ENCODE measurements around the gene RPTOR. TPM values are rescaled to one million over a fixed set of nuclear protein-coding genes. Genes with fewer than 3 reads are reported as not detected.

RPTOR gene
- total RNA-seq, 1 experiment from 2014 or later = 25.1 TPM

- whole genome bisulfite sequencing (ENCODE audit: extremely low coverage, insufficient read length, low lambda C conversion rate) = no CpG with 5 or more reads among the region's 22 CpGs
- peaks cover 2 to 4% of the 10 kb centered on the region in 2 experiments; a peak in 2 of 4 replicates for H3K4me1 Mint-ChIP-seq
- H3K79me2 ChIP-seq (ENCODE audit: insufficient read depth, low read length) = no peaks in the 10 kb centered on the region
Observed at GRCh38 chr17:80884811-80885210, 340.2 kb downstream of the RPTOR start.

More at GRCh38 chr17:80884811-80885210, 340.2 kb downstream of the RPTOR start:
- no peak for DNase-seq
- Histone ChIP-seq H2BK15ac (ENCODE audit: low read depth, low read length) (no peak overlapping the region), H3K4ac (ENCODE audit: low read depth, low read length) (no peak overlapping the region), H2BK5ac (ENCODE audit: insufficient read length, low read length) (no peak overlapping the region), H3K79me1 (ENCODE audit: insufficient read depth, low read depth, low read length, poor library complexity, severe bottlenecking) (no peaks in the 10 kb centered on the region), H3K27me3 (ENCODE audit: insufficient read depth, low read length) (no peaks in the 10 kb centered on the region), H4K91ac (ENCODE audit: insufficient read length, low read depth, low read length) (no peak overlapping the region), H2BK20ac (ENCODE audit: low read depth, low read length, poor library complexity, severe bottlenecking) (no peak overlapping the region), H3K27ac (ENCODE audit: insufficient read length, low read depth, low read length) (no peak overlapping the region), H3K23ac (ENCODE audit: insufficient read length, low read depth, low read length) (no peak overlapping the region), H2BK12ac (ENCODE audit: insufficient read length, low read depth, low read length) (no peak overlapping the region), H4K5ac (ENCODE audit: insufficient read length, low read depth, low read length) (no peak overlapping the region), H3K9me3 (ENCODE audit: control insufficient read depth, low read depth, low read length) (no peaks in the 10 kb centered on the region), H3K4me2 (ENCODE audit: insufficient read depth, insufficient read length, low read length) (no peak overlapping the region), H3K4me1 (ENCODE audit: insufficient read depth, low read length) (no peaks in the 10 kb centered on the region), H3K23me2 (ENCODE audit: insufficient read length, low read depth, low read length, poor library complexity, severe bottlenecking) (no peaks in the 10 kb centered on the region), H3K56ac (ENCODE audit: insufficient read length, low read depth, low read length) (no peak overlapping the region), H3K9ac (ENCODE audit: extremely low read depth, insufficient read length, low read length) (no peak overlapping the region), H4K8ac (replicated peaks; ENCODE audit: insufficient read length, low read depth, low read length) (no peak overlapping the region), H2AK5ac (ENCODE audit: insufficient read length, low read length) (no peak overlapping the region), H2AFZ (ENCODE audit: low read length) (no peak overlapping the region), H2BK120ac (ENCODE audit: low read depth, low read length, poor library complexity, severe bottlenecking) (no peak overlapping the region), H3K18ac (ENCODE audit: insufficient read length, low read depth, low read length) (no peak overlapping the region), H4K20me1 (ENCODE audit: control insufficient read depth, insufficient read depth, insufficient read length) (no peaks in the 10 kb centered on the region), H3K14ac (ENCODE audit: insufficient read depth, low read length) (no peak overlapping the region), H3T11ph (ENCODE audit: low read length) (no peak overlapping the region)
- TF ChIP-seq CTCF (conservative IDR thresholded peaks at IDR 0.05) = no peak
- no peaks in the 10 kb centered on the region for H3K9me3 Mint-ChIP-seq
- H3K27ac Mint-ChIP-seq = no peak overlapping the region; a peak in 1 of 7 replicates
- H3K36me3 Mint-ChIP-seq (ENCODE audit: insufficient read depth in 1 of 3, low read depth in 3 of 3) = peaks cover 3 to 55% (median 33%) of the 10 kb centered on the region in 3 experiments; a peak in 6 of 7 replicates
- no peaks in the 10 kb centered on the region; the same call in 1 of the 2 replicates for H3K27me3 Mint-ChIP-seq (ENCODE audit: low read depth)
- no peak overlapping the region for H3K4me3 Mint-ChIP-seq

Data from H9 (cell line).